Measurements from ENCODE around the gene BATF3.
"Not testable (repeated sequence)": the region's sequence is repeated elsewhere in the genome, so short reads cannot be mapped to it uniquely, and the experiment has no call there.

Gene BATF3

GRCh38 chr1:212680680-212681389 lies 18.8 kb downstream of the BATF3 start:
- no peak for DNase-seq

GRCh38 chr1:212678456-212679410 lies 20.9 kb downstream of the BATF3 start:
- DNase-seq, result no peak

DNA sequence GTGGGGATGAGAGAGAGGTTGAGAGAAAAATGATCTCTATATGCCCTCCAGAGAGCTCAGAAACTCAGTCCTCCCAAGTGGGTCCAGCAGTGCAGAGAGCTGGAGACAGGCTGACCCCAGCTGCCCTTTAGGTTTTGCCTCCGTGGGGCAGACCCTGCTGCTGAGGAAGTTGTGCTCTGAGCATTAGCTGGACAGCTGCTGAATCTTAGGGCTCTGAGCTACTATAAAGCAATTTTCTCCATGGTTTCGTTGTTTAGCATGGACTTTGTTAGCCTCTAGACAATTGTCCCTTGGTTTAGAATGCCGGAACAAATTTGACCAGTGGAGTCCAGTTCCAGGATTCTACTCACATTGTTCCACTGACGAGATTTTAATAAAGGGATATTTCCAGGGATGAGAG lies 22.1 kb downstream of the BATF3 start:
- no peak for DNase-seq

GRCh38 chr1:212677136-212677535 lies 22.5 kb downstream of the BATF3 start:
- DNase-seq, result no peak

- DNase-seq, result no peak
Measured at GRCh38 chr1:212675675-212676074, 24.0 kb downstream of the BATF3 start.

GRCh38 chr1:212674872-212675271 lies 24.8 kb downstream of the BATF3 start:
- DNase-seq, result no peak

DNA sequence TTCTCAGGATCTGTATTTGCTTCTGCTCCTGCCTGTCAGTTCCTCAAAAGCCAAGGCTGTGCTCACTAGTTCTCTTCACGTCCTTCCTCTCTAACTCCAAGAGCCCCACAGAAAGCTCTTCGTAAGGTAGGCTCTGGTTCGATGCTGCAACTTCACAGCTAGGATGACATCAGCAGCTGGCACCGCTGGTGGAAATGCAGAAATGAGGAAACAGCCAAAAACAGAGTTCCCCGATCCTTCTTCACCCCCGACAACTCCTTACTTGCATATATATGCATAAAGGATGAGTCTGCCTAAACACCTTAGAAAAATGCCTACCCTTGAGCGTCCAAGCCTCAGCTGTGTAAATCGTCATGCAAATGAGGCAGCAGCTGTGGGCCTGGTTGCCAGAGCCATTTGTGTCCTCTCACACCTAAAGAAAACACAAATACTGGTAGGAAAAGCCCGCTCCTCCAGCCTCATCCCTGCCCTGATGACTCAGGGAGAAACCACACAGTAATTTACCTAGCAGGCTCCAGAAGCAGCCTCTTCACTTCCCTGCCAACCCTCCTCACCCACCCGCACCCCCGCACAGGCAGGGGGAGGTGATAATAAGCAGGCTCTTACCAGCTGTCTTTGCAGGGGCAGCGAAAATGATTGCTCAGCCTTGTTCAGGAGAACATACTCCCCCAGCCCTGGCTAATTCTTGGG lies 28.2 kb downstream of the BATF3 start:
- peak; percentile 91 for DNase-seq

DNA sequence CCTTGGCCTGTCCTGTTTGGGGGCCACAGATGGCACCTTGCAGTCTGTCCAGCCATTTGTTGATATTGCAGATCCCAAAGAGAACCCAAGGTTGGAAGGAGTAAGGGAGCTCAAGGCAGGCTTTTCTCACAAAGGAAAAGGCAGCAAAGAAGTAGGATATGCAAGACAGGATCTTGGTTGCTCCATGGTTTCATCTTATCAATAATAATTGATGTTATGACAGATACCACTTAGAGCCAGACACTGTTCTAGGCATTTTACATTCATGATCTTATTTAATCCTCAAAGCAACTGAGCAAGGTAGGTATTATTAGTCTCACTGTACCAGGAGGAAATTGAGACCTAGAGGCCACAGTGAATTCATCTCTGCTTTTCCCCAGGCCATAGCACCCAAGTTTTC lies 28.8 kb downstream of the BATF3 start:
- no peak for DNase-seq

- DNase-seq, result no peak
Measured at GRCh38 chr1:212670301-212670700, 29.3 kb downstream of the BATF3 start.

- no peak for DNase-seq
Measured at GRCh38 chr1:212669600-212669999, 30.0 kb downstream of the BATF3 start.

GRCh38 chr1:212669102-212669501 lies 30.5 kb downstream of the BATF3 start:
- DNase-seq, result peak; percentile 8

DNA sequence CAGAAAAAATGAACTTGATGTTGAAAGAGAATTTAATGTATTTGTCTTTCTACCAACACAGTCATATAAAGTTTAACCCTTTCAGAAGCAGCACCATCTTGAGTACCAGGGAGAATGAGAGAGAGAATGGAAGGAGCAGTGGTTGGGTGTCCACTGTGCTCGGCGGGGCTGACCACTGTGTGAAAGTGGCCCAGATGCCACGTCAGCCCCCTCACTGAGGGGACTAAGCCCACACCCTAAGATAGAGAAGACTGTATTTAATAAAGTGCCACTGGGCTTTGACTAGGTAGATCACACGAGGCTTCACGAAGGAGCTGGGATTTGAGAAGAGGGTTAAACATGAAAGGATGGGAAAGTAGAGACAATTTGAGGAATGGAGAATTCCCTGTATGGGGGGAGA lies 31.2 kb downstream of the BATF3 start:
- no peak for DNase-seq

DNA sequence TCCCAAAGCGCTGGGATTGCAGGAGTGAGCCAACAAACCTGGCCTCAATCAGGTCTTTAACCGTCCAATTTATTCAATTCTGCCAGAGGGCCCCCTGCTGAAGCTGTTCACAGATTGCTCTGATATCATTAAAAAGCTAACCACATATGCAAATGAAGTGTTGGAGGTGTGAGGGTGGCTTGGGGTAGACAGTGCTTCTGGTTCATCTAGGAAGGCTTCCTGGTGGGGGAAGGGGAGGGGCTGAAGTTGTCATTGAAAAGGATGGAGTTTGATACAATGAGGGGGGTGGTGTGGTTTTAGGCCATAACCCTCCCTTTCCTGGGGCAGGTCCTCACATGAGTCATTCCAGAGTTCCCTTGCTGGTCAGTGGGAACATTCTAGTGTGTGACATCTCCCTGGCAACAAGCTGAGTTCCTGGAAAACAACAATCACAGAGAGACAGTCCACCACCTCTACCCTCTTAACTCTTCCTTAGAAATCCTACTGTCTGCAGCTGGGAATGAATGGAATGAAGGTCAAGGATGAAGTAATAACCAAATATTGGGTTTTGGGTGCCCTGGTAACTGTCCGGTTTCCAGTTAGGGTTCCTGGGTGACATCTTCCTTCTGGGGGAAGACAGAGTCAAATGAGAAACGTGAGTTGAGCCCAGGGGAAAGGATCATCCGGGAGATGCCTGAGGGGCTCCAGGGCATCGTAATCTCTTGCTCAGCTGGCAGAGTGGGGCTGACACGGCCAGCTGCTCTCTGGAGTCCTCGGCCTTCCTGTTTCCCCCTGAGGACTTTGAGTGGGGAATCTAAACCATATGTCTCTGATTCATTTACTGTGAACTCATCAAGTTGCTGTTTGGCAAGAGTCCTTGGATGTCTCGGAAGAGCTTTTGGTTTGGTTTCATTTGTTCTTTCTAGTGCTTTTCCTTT lies 32.2 kb downstream of the BATF3 start:
- no peak for DNase-seq

GRCh38 chr1:212666116-212666775 lies 33.4 kb downstream of the BATF3 start:
- no peak for DNase-seq

DNA sequence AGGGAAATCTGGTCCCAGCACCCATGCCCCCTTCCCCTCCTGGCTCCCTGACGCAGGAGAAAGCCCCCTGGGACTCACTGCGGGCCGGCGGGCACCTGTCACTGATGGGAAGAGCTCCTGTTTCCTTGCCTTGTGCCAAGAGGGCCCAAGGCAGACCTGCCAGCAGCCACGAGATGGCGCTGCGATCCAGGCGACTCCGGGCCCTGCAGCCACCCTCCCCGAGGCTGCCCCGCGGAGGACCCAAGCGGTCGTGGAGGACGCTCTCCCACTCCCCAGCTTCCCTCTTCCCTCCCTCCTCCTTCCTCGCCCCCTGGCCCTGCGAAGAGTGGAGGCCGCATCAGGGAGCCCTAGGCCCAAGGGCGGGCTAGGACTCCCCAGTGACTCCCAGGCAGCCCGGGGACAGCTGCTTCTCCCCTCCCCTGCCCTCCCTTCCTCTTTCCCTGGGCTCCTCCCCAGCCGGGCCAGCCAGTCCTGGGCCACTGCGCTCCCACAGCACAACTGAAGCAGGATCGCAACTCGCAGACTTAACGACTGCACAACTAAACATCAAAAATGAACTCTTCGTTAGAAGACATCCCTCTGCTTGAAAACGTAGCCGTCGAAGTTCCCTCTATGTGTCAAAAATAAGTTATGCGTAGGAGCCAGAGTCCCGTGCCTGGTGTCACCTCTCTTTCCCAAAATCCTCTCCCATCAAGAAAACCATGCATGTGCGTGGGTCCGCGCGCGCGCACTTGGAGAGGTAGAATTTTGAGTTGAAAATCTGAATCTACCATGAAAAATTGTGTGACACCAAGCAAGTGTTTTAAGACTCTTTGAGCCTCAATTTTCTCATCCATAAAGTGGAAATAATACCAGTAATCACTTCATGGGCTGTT lies 34.2 kb downstream of the BATF3 start:
- peak; percentile 72 for DNase-seq

- DNase-seq, result no peak
Measured at GRCh38 chr1:212664409-212665199, 35.0 kb downstream of the BATF3 start.

DNA sequence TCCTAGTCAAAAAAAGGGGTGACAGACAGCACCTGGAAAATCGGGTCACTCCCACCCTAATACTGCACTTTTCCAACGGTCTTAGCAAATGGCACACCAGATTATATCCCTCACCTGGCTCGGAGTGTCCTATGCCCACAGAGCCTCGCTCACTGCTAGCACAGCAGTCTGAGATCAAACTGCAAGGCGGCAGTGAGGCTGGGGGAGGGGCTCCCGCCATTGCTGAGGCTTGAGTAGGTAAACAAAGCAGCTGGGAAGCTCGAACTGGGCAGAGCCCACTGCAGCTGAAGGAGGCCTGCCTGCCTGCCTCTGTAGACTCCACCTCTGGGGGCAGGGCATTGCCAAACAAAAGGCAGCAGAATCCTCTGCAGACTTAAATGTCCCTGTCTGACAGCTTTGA lies 41.4 kb downstream of the BATF3 start:
- DNase-seq, result not testable (repeated sequence)

GRCh38 chr1:212656730-212657129 lies 42.9 kb downstream of the BATF3 start:
- DNase-seq, result no peak

GRCh38 chr1:212655668-212656440 lies 43.8 kb downstream of the BATF3 start:
- DNase-seq, result no peak

Measured in NCI-H1105 treated with DMSO at 0.1 percent for 48 hours (cell line).